KMS-11 (cell line): ENCODE measurements around the gene TDRD9.
A peak's percentile ranks its signal among the peaks of the same experiment; 100 is the strongest.

Experiments used
- H2AFZ ChIP-seq: fragments of 200-600 bp; sonication (generic); 2 replicates; pipeline ENCODE4 v1.6.1; 2016; ENCODE audit warnings: antibody characterized with exemption, mixed run types, low read depth
- H3K27ac ChIP-seq: fragments of 200-600 bp; sonication (generic); 2 replicates; pipeline ENCODE4 v1.6.1; 2016; ENCODE audit warnings: mild to moderate bottlenecking, mixed run types
- H3K27me3 ChIP-seq: fragments of 200-600 bp; sonication (generic); 2 replicates; pipeline ENCODE4 v1.6.1; 2017; ENCODE audit warnings: mild to moderate bottlenecking, low read depth, mixed run types, moderate library complexity; ENCODE audit not compliant: insufficient read depth
- H3K36me3 ChIP-seq: fragments of 200-600 bp; sonication (generic); 2 replicates; pipeline ENCODE4 v1.6.1; 2017; ENCODE audit warnings: mild to moderate bottlenecking, mixed run types; ENCODE audit not compliant: insufficient read depth
- H3K4me1 ChIP-seq: fragments of 200-600 bp; sonication (generic); 2 replicates; pipeline ENCODE4 v1.6.1; 2016; ENCODE audit warnings: mild to moderate bottlenecking, low read depth, mixed run types; ENCODE audit not compliant: poor library complexity, severe bottlenecking
- H3K4me2 ChIP-seq: fragments of 200-600 bp; sonication (generic); 2 replicates; pipeline ENCODE4 v1.7.0; 2016; ENCODE audit warnings: mild to moderate bottlenecking, mixed run types
- H3K4me3 ChIP-seq: fragments of 200-600 bp; sonication (generic); IDR thresholded peaks from 2 replicates; pipeline ENCODE4 v1.6.1; 2017; ENCODE audit warnings: low read depth, low read length, mixed read lengths; ENCODE audit not compliant: insufficient read depth
- H3K79me2 ChIP-seq: fragments of 200-600 bp; sonication (generic); 2 replicates; pipeline ENCODE4 v1.6.1; 2016; ENCODE audit warnings: low read depth, mixed run types; ENCODE audit not compliant: insufficient read depth
- H3K9ac ChIP-seq: fragments of 200-600 bp; sonication (generic); 2 replicates; pipeline ENCODE4 v1.6.1; 2016; ENCODE audit warnings: mild to moderate bottlenecking, mixed run types
- H4K20me1 ChIP-seq: fragments of 200-600 bp; sonication (generic); 2 replicates; pipeline ENCODE4 v1.6.1; 2016; ENCODE audit warnings: mild to moderate bottlenecking, mixed run types; ENCODE audit not compliant: insufficient read depth
- TF ChIP-seq, protein P1 (sequence below): fragments of 200-600 bp; sonication (generic); conservative IDR thresholded peaks from 2 replicates; pipeline ENCODE4 v1.6.1; 2017; ENCODE audit warnings: low read depth, mild to moderate bottlenecking, antibody characterized with exemption, low read length, moderate library complexity, mixed read lengths

Gene TDRD9, protein sequence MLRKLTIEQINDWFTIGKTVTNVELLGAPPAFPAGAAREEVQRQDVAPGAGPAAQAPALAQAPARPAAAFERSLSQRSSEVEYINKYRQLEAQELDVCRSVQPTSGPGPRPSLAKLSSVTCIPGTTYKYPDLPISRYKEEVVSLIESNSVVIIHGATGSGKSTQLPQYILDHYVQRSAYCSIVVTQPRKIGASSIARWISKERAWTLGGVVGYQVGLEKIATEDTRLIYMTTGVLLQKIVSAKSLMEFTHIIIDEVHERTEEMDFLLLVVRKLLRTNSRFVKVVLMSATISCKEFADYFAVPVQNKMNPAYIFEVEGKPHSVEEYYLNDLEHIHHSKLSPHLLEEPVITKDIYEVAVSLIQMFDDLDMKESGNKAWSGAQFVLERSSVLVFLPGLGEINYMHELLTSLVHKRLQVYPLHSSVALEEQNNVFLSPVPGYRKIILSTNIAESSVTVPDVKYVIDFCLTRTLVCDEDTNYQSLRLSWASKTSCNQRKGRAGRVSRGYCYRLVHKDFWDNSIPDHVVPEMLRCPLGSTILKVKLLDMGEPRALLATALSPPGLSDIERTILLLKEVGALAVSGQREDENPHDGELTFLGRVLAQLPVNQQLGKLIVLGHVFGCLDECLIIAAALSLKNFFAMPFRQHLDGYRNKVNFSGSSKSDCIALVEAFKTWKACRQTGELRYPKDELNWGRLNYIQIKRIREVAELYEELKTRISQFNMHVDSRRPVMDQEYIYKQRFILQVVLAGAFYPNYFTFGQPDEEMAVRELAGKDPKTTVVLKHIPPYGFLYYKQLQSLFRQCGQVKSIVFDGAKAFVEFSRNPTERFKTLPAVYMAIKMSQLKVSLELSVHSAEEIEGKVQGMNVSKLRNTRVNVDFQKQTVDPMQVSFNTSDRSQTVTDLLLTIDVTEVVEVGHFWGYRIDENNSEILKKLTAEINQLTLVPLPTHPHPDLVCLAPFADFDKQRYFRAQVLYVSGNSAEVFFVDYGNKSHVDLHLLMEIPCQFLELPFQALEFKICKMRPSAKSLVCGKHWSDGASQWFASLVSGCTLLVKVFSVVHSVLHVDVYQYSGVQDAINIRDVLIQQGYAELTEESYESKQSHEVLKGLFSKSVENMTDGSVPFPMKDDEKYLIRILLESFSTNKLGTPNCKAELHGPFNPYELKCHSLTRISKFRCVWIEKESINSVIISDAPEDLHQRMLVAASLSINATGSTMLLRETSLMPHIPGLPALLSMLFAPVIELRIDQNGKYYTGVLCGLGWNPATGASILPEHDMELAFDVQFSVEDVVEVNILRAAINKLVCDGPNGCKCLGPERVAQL (N-terminal part only)

DNA sequence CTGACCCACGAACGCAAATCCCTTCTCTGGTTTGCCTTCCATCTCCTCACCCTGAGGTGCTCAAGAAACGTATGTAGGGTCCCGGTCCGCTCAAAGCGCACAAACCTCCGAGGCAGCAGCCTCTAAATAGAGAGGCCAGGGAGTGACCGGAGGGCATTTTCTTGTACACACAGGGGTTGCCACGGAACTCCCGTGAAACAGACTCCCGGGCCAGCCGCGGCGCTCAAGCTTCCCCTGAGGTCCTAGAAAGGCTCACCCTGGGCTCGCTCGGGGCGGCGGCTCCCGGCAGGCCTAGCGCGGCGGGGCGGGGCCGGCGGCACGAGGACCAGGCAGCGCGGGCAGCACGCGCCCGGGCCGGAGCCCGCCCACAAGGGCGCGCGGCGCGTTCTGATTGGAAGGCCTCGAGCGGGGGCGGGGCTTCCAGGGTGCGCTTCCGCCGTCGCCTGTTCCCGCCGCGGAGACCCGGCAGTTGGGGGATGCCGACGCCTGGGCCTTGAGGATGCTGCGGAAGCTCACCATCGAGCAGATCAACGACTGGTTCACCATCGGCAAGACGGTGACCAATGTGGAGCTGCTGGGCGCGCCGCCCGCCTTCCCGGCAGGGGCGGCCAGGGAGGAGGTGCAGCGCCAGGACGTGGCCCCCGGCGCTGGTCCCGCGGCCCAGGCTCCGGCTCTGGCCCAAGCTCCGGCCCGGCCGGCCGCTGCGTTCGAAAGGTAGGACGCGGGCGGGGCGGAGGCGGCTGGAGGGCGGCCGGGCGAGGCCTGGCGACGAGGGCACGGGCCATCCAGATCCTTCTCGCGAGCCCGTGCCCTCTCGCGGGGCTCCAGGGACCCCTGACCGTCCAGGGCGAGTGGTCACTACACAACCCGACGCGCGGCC is at the start of gene TDRD9:
TSS of gene TDRD9 (plus strand) at position 446 of the 880 bp plus-strand sequence. CDS start at position 500, 54 bp downstream.
- Histone ChIP-seq H3K4me3 (no peak within 1 kb of the TSS), H3K4me2 (no peak within 1 kb of the TSS), H3K36me3 (no peaks in the 10 kb centered on the region), H3K27me3 (no peaks in the 10 kb centered on the region), H2AFZ (no peak within 1 kb of the TSS), H3K9ac (no peak within 1 kb of the TSS), H4K20me1 (no peaks in the 10 kb centered on the region), H3K27ac (no peak within 1 kb of the TSS), H3K79me2 (no peaks in the 10 kb centered on the region), H3K4me1 (no peaks in the 10 kb centered on the region)
- TF ChIP-seq, protein P1, sequence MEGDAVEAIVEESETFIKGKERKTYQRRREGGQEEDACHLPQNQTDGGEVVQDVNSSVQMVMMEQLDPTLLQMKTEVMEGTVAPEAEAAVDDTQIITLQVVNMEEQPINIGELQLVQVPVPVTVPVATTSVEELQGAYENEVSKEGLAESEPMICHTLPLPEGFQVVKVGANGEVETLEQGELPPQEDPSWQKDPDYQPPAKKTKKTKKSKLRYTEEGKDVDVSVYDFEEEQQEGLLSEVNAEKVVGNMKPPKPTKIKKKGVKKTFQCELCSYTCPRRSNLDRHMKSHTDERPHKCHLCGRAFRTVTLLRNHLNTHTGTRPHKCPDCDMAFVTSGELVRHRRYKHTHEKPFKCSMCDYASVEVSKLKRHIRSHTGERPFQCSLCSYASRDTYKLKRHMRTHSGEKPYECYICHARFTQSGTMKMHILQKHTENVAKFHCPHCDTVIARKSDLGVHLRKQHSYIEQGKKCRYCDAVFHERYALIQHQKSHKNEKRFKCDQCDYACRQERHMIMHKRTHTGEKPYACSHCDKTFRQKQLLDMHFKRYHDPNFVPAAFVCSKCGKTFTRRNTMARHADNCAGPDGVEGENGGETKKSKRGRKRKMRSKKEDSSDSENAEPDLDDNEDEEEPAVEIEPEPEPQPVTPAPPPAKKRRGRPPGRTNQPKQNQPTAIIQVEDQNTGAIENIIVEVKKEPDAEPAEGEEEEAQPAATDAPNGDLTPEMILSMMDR: no peak

DNA sequence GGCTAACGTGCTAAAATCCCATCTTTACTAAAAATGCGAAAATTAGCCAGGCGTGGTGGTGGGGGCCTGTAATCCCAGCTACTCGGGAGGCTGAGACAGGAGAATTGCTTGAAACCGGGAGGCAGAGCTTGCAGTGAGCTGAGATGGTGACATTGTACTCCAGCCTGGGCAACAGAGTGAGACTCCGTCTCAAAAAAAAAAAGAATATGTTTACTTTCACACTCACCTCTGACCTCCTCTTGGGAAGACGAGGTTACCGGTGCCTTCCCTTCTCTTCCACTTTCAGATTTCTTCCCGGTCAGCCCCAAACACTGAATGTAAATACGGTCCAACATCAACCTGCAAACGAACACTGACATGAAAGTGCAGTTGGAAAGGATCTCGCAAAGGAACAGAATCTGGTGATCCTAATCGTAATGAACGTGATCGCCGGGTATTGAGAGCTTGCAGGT is 49.1 kb upstream of the TDRD9 start:
- H3K4me2 ChIP-seq: peak overlapping the region; percentile 95; the same call in 1 of the 2 replicates
- no peaks in the 10 kb centered on the region for H3K79me2 ChIP-seq
- H3K4me1 ChIP-seq: peaks cover 12% of the 10 kb centered on the region
- H2AFZ ChIP-seq: no peak overlapping the region
- no peak overlapping the region for H3K4me3 ChIP-seq
- H3K9ac ChIP-seq: no peak overlapping the region
- no peaks in the 10 kb centered on the region for H4K20me1 ChIP-seq
- no peaks in the 10 kb centered on the region for H3K27me3 ChIP-seq
- TF ChIP-seq, protein P1: no peak
- H3K36me3 ChIP-seq: no peaks in the 10 kb centered on the region
- no peak overlapping the region for H3K27ac ChIP-seq

DNA sequence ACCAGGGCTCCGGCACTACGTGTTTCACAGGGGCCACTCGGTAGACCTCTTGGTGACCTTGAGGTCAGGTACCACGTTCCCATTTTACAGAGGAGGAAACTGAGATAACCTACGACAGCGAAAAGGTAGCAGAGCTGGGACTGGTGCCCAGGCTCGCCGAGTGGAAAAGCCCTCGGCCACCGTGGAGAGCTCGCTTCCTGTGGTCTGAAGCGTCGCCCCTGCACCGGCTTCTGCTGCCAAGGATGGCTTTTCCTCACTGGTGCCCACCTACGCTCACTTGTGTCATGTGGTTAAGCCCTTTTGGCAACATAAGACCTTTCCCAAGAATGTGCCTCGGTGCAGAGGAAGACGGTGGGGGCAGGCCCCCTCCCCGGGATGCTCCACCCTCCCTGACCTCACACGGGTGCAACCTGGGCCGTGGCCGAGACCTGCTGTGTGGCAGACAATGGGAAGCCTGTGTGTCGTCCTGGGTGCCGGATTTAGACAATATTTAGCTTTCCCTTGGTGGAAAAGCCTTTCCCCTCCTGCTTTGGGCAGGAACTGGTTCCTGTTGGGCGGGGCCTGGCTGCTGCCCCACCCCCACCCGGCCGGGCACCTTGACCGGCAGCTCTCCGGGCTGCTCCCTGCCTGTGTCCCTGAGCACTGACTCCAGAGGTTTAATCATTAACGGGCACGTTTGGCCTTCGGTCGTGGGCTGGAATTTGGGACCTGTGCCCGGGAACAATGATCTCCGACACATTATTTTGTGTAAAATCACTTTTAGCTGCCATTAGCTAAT is 48.5 kb upstream of the TDRD9 start:
- H3K4me1 ChIP-seq: peaks cover 12% of the 10 kb centered on the region
- H3K4me3 ChIP-seq: no peak overlapping the region
- TF ChIP-seq, protein P1: no peak
- H3K79me2 ChIP-seq: no peaks in the 10 kb centered on the region
- peak overlapping the region; percentile 71 for H2AFZ ChIP-seq
- no peaks in the 10 kb centered on the region for H3K36me3 ChIP-seq
- no peak overlapping the region for H3K27ac ChIP-seq
- H3K4me2 ChIP-seq: peak overlapping the region; percentile 95
- peak overlapping the region; percentile 27; the same call in 1 of the 2 replicates for H3K9ac ChIP-seq
- no peaks in the 10 kb centered on the region for H3K27me3 ChIP-seq
- no peaks in the 10 kb centered on the region for H4K20me1 ChIP-seq
